Measurements from ENCODE around the gene HOXA1.
A peak's percentile ranks its signal among the peaks of the same experiment; 100 is the strongest.

The HOXA1 gene

GRCh38 chr7:27112361-27112760 is 16.6 kb upstream of the HOXA1 start:
- Histone ChIP-seq H3K36me3 (replicated peaks) (no peaks in the 10 kb centered on the region), H3K4me3 (ENCODE audit: low read depth, low read length) (peak overlapping the region; percentile 57), H3K27ac (no peak overlapping the region), H3K27me3 (replicated peaks) (peaks cover 93% of the 10 kb centered on the region)
- no peak for TF ChIP-seq CTCF (IDR thresholded peaks at IDR 0.05; ENCODE audit: low read depth, low read length, missing control alignments)
- in situ Hi-C loops (cut with HindIII; ENCODE audit: low pct_ligation_motif_present, low sequenced_read_pairs): no loop called here
- no peak for DNase-seq

DNA sequence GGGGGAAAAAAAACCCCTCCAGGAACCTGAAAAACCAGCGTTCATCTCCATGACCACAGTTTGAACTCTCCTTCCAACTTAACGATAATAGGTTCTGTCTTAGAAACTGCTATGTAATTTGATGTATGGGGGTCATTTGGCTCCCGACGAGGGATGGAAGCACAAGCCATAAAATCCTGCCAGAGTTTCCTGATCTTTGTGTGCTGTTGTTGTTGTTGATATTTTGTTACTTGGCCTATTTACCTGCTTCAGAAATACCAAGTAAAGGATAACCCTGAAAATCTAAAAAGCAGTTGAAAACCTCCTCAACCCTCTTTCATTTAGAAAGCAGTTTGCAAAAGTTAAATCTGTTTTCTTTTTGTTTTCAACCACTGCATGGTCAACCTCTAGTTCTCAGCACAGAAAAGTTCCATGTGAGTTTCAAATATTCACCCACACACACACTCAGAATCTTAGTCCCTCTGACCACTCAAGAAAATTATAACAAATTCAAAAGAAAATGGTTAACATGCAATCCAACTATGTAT is 16.0 kb upstream of the HOXA1 start:
- no peak overlapping the region for H3K27ac ChIP-seq
- in situ Hi-C loops (cut with HindIII; ENCODE audit: low pct_ligation_motif_present, low sequenced_read_pairs): no loop called here
- H3K27me3 ChIP-seq (replicated peaks): peaks cover 91% of the 10 kb centered on the region
- H3K4me3 ChIP-seq (ENCODE audit: low read depth, low read length): peak overlapping the region; percentile 57
- H3K36me3 ChIP-seq (replicated peaks): no peaks in the 10 kb centered on the region
- no peak for DNase-seq
- no peak for TF ChIP-seq CTCF (IDR thresholded peaks at IDR 0.05; ENCODE audit: low read depth, low read length, missing control alignments)

GRCh38 chr7:27111042-27111750 is 15.4 kb upstream of the HOXA1 start:
- peak overlapping the region; percentile 30 for H3K4me3 ChIP-seq (ENCODE audit: low read depth, low read length)
- H3K36me3 ChIP-seq (replicated peaks): no peaks in the 10 kb centered on the region
- in situ Hi-C loops (cut with HindIII; ENCODE audit: low pct_ligation_motif_present, low sequenced_read_pairs): no loop called here
- no peak for TF ChIP-seq CTCF (IDR thresholded peaks at IDR 0.05; ENCODE audit: low read depth, low read length, missing control alignments)
- peaks cover 91% of the 10 kb centered on the region for H3K27me3 ChIP-seq (replicated peaks)
- no peak for DNase-seq
- no peak overlapping the region for H3K27ac ChIP-seq

DNA sequence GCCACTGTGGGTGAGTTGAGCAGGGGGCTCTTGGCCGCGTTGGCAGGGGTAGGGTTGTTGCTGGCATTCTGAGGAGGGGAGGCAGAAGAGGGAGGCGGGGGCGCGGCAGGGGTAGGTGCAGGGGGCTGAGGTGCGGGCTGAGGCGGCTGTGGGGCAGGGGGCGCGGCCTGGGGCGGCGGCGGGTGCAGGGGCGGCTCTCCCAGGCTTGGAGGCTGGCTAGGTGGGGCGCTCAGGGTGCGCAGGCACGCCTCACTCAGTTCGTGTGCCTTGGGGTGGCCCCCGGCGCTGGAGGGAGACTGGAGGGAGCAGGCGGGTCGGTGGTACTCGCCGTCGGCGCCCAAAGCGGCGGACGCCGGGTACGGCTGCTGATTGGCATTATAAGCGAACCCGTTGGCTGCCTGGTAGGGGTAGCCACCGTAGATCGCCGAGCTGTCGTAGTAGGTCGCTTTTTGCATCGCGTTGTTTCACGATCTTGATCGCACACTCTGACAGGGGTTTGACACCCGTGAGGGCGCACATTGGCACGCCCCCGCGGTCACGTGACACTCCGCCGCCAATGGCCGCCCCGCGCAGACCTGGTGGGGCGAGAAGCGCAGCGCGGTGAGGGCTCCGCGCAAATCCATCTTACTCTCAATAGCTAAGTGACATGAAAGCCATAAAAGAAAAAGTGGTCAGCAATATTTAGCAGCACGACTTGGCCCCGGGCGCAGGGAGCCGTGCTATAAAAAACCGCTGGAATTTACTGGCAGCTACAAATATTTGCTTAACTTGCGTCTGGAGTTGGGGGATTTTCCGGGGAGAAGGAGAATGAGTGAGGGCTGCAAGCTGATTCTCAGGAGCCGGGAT is 14.6 kb upstream of the HOXA1 start:
- in situ Hi-C loops (cut with HindIII; ENCODE audit: low pct_ligation_motif_present, low sequenced_read_pairs): no loop called here
- no peaks in the 10 kb centered on the region for H3K36me3 ChIP-seq (replicated peaks)
- DNase-seq: no peak
- peaks cover 91% of the 10 kb centered on the region for H3K27me3 ChIP-seq (replicated peaks)
- no peak overlapping the region for H3K27ac ChIP-seq
- H3K4me3 ChIP-seq (ENCODE audit: low read depth, low read length): peak overlapping the region; percentile 30
- no peak for TF ChIP-seq CTCF (IDR thresholded peaks at IDR 0.05; ENCODE audit: low read depth, low read length, missing control alignments)

DNA sequence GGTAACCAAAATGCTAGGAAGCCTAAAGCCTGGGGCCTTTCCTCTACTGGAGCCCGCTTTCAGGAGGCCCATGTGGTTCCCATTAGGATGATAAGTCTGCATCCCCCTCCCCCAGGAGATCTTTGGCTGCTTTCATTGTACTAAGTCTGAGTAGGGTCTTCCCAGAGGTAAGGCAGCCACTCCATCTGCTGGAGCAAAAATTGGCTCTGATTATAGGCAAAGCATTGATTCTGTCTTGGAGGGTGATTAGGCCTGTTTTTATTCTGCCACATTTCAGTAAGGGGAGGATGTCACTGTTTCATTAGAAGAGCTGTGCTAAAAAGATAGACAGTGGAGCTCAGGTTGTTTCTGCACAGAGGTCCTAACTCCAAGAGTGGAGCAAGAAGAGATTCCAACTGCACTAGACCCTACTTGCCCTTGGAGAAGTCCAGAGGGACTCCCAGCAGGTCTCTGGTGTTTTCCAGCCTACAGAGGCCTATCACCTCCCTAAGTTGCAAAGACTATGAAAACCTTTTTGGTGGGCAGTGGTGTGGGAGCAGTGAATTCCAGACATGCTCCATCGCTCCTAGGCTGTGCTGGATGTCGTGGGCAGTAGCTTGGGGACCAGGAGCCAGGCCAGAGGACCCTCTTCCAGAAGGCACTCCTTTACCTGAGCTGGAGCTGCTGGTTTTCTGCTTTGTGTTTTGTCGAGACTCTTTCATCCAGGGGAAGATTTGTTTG is 13.8 kb upstream of the HOXA1 start:
- in situ Hi-C loops (cut with HindIII; ENCODE audit: low pct_ligation_motif_present, low sequenced_read_pairs): no loop called here
- no peak for TF ChIP-seq CTCF (IDR thresholded peaks at IDR 0.05; ENCODE audit: low read depth, low read length, missing control alignments)
- Histone ChIP-seq H3K27me3 (replicated peaks) (peaks cover 92% of the 10 kb centered on the region), H3K27ac (no peak overlapping the region), H3K4me3 (ENCODE audit: low read depth, low read length) (no peak overlapping the region), H3K36me3 (replicated peaks) (no peaks in the 10 kb centered on the region)
- no peak for DNase-seq
